ENCODE data around the gene TMEM238L.
"Not testable (repeated sequence)": the region's sequence is repeated elsewhere in the genome, so short reads cannot be mapped to it uniquely, and the experiment has no call there.

The TMEM238L gene, protein sequence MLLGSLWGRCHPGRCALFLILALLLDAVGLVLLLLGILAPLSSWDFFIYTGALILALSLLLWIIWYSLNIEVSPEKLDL

GRCh38 chr17:10803830-10804475 lies at the start of gene TMEM238L:
TSS of gene TMEM238L (minus strand) at chr17:10804099. CDS start at chr17:10803963, 136 bp downstream.
- DNase-seq = peak in 1 of 51 donors; percentile 11

DNA sequence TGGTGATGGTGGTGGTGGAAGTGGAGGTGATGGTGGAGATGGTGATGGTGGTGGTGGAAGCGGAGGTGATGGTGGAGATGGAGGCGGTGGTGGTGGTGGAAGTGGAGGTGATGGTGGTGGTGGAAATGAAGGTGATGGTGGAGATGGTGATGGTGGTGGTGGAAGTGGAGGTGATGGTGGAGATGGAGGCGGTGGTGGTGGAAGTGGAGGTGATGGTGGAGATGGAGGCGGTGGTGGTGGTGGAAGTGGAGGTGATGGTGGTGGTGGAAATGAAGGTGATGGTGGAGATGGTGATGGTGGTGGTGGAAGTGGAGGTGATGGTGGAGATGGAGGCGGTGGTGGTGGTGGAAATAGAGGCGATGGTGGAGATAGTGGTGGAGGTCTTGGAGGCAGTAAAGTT lies 42.7 kb upstream of the TMEM238L start:
- not testable (repeated sequence) for DNase-seq

DNA sequence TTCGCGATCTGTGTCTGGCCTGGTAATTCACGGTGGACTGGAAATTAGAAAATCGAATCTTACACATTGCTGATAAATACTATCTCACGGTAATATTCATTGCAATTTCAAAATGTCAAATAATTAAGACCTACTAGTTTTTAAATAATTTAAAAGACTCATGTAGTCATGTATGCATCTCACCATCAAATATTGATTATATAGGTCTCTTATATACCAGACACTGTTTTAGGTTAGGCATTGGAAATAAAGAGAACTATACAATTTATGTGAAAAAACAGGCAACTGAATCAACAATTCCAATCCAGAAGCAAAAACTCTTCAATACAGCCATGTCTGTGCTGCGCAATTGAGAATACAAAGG lies 41.5 kb upstream of the TMEM238L start:
- no peak for DNase-seq

- peak in 44 of 51 donors; percentile 11 to 74 (median 46) for DNase-seq
Measured at GRCh38 chr17:10844621-10845387, 40.9 kb upstream of the TMEM238L start.

- peak in 19 of 51 donors; percentile 4 to 43 (median 16) for DNase-seq
Measured at GRCh38 chr17:10843811-10844210, 39.9 kb upstream of the TMEM238L start.

DNA sequence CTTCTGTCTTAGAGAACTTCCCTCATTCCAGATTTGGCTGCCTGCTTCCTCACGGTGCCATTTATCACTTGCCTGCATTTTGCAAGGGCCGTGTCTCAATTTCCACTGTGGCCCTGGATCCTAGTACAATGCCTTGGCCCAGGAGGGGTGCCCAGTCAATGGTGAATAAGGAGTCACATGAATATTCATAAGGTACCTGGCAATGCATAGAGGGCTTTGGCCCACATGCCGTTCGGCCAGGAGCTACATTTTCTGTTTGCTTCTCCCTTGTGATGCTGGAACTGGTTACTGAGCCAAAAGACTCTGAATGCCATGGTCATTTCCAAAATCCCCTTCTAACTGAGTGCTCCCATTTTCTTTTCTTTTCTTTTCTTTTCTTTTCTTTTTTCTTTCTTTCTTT lies 38.8 kb upstream of the TMEM238L start:
- peak in 33 of 51 donors; percentile 7 to 85 (median 49) for DNase-seq

DNA sequence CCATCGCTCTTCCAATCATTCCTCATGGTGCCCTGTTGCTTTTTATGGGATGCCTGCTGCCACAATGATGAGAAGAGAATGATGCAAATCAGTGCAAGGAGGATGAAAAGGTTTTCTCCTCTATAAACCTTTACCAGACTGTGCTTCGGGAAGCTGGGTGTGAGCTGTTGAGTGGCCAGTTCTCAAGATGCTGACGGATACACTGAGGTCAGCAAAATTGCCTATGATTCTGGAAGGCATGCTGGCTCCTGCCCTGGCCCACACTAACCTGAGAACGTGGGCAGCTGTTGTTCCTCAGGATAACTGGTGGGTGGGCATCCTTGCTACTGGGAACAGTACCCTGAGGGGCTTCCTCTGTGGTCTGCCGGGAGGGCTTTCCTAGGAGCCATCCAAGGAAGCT lies 34.8 kb upstream of the TMEM238L start:
- DNase-seq = no peak

GRCh38 chr17:10837921-10838320 lies 34.0 kb upstream of the TMEM238L start, which contains the start of gene PIRT:
TSS of gene PIRT (minus strand) at chr17:10838087. CDS start at chr17:10825645, 12,442 bp downstream.
- DNase-seq = peak in 16 of 51 donors; percentile 10 to 45 (median 24)

DNA sequence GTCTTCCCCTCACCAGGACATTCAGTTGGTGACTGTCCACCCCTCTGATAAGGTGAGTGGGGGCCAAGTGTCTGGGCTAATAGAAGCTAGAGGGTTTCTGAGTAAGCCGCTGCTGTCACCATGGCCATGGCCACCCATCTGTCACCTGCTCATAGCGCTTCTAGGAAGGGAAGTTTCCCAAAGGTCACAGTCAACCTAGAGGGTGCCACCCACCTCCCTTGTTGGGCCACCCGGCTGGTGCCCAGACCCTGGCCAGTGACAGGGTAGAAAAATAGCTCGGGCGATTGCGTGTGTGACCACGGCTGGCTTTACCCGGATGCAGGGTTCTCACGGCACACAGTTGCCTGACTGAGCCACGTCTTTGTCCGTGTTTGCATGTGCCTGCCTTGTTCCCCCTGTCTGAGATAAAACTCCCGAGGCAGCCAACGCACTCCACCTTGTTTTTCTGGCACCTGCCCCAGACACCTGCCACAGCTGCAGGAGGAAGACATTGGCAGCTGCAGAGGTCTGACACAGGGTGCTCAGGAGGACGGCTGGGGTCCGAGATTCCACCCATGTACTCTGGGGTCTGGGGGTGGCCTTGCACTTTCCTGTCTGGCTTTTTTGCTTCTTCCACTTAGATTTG lies 33.2 kb upstream of the TMEM238L start:
- no peak for DNase-seq

DNA sequence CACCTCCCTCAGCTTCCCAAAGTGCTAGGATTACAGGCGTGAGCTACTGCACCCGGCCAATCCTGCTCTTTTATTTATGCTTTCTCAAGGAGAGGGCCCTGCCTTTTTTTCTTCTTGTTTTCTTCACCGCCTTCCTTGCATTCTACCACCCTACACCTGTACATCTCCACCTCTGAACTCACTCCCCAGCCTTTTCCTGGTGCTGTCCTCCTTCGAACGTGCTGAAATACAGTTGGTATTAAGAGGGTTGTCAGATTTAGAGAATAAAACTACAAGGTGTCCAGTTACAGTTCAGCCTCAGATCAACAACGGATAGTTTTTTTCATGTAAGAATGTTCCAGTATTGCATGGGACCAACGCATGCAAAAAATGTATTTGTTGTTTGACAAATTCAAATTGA lies 32.2 kb upstream of the TMEM238L start:
- no peak for DNase-seq

DNA sequence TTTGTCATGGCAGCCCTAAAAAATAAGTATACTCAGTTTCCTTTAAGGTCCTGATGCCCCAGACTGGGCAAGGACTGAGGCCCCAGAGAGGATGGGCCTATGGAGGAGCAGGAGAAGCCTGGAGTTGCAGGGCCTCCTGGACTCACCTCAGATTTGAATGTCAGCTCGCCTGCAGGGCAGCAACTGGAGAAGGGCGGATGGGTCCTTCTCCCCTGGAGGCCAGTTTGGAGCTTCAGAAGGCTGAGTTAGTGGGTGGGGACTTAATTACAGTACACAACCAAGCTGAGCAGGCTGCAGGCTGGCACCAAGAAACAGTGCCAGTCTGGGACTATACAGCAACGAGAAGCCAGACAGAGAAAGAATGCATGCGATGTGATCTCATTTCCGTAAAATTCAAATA lies 27.8 kb upstream of the TMEM238L start:
- no peak for DNase-seq

- DNase-seq = no peak
Measured at GRCh38 chr17:10827898-10828552, 24.1 kb upstream of the TMEM238L start.

DNA sequence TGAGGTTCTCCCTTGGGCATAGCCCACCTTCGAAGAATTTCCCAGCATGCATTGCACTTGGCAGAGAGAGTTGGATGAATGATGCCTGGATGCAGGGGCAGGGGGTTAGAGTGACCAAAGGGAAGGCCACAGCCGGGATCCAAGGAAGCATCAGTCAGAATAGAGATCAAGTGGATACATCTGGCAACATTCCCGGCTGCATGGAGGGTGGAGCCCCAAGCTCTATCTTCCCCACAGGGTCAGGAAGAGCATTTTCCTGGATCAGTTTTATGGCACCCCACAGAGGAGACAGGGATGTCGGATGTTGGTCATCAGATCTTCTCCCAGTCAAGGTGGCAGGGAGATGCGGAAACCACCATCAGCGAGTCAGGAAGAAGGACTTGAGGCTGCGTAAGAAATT lies 21.0 kb upstream of the TMEM238L start:
- no peak for DNase-seq

GRCh38 chr17:10821770-10822169 lies 17.9 kb upstream of the TMEM238L start:
- DNase-seq = no peak

- no peak for DNase-seq
Measured at GRCh38 chr17:10821054-10821453, 17.2 kb upstream of the TMEM238L start.

- DNase-seq = no peak
Measured at GRCh38 chr17:10815319-10815718, 11.4 kb upstream of the TMEM238L start.

GRCh38 chr17:10814075-10814474 lies 10.2 kb upstream of the TMEM238L start:
- DNase-seq = no peak

GRCh38 chr17:10812674-10813073 lies 8.8 kb upstream of the TMEM238L start:
- DNase-seq = peak in 4 of 51 donors; percentile 3 to 39 (median 8)

GRCh38 chr17:10809605-10810004 lies 5.7 kb upstream of the TMEM238L start:
- DNase-seq = no peak

DNA sequence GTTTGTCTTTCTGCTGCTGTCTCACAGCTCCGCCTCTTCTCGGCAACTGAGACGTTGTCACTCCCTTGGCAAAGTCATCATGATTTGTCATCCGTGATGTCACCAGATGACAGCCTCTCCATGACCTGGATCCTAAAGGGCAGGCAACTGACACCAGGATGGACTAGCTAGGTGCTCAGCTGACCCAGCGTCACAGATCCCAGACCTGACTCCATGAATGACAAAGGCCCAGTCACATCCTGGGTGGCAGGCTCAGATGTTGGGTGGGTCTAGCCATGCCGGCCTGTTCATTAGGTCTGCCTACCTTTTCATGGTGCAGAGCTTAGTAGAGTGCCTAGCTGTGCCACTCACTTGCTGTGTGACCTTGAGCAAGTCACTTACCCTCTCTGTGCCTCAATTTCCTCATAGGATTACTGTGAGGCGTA lies 3.8 kb upstream of the TMEM238L start:
- DNase-seq = no peak

DNA sequence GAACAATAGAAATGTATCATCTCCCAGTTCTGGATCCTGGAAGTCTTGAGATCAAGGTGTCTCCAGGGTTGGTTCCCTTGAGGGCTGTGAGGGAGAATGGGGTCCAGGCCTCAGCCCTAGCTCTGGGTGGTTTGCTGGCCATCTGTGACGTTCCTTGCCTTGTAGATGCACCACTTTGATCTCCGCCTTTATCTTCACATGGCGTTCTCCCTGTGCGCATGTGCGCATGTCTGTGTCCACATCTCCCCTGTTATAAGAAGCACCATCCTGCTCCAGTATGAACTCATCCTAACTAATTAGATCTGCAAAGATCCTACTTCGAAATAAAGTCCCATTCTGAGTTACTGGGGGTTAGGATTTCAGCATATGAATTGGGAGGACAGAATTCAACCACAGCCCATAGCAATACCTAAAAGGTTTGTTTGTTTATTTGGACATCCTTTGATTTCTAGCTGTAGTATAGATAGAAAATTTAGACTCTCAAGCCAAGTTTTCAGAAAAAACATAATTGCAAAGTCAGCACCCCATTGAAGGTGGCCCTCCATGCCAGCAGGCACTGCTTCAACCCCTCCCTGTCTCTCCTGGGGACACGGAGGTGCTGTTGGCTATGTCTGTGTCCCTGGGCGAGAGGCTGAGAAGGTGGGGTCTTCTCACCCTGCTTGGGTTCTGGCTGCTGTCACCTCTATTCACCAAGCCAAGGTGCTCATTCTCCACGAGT lies 2.8 kb upstream of the TMEM238L start:
- no peak for DNase-seq
